ENCODE results near the gene KIF13A.
"Not testable (repeated sequence)": the region's sequence is repeated elsewhere in the genome, so short reads cannot be mapped to it uniquely, and the experiment has no call there.

Gene KIF13A

GRCh38 chr6:17846762-17847161 is 140.7 kb downstream of the KIF13A start:
- DNase-seq (ENCODE audit: low spot score), result no peak

GRCh38 chr6:17845598-17845997 is 141.8 kb downstream of the KIF13A start:
- no peak for DNase-seq (ENCODE audit: low spot score)

- not testable (repeated sequence) for DNase-seq (ENCODE audit: low spot score)
Measured at GRCh38 chr6:17844967-17845366, 142.5 kb downstream of the KIF13A start.

- DNase-seq (ENCODE audit: low spot score), result no peak
Measured at GRCh38 chr6:17842934-17843821, 144.3 kb downstream of the KIF13A start.

GRCh38 chr6:17842014-17842776 is 145.2 kb downstream of the KIF13A start:
- no peak for DNase-seq (ENCODE audit: low spot score)

GRCh38 chr6:17839513-17840223 is 147.8 kb downstream of the KIF13A start:
- no peak for DNase-seq (ENCODE audit: low spot score)

- no peak for DNase-seq (ENCODE audit: low spot score)
Measured at GRCh38 chr6:17836293-17836692, 151.1 kb downstream of the KIF13A start.

GRCh38 chr6:17835784-17836183 is 151.7 kb downstream of the KIF13A start:
- no peak for DNase-seq (ENCODE audit: low spot score)

GRCh38 chr6:17831135-17831534 is 156.3 kb downstream of the KIF13A start:
- no peak for DNase-seq (ENCODE audit: low spot score)

- DNase-seq (ENCODE audit: low spot score), result no peak
Measured at GRCh38 chr6:17829905-17830304, 157.5 kb downstream of the KIF13A start.

GRCh38 chr6:17828149-17828548 is 159.3 kb downstream of the KIF13A start:
- no peak for DNase-seq (ENCODE audit: low spot score)

GRCh38 chr6:17826301-17826700 is 161.1 kb downstream of the KIF13A start:
- no peak for DNase-seq (ENCODE audit: low spot score)

GRCh38 chr6:17820055-17820454 is 167.4 kb downstream of the KIF13A start:
- DNase-seq (ENCODE audit: low spot score), result no peak

GRCh38 chr6:17817763-17818162 is 169.7 kb downstream of the KIF13A start:
- DNase-seq (ENCODE audit: low spot score), result no peak

- DNase-seq (ENCODE audit: low spot score), result no peak
Measured at GRCh38 chr6:17816921-17817611, 170.4 kb downstream of the KIF13A start.

- DNase-seq (ENCODE audit: low spot score), result no peak
Measured at GRCh38 chr6:17813542-17813941, 173.9 kb downstream of the KIF13A start.

- no peak for DNase-seq (ENCODE audit: low spot score)
Measured at GRCh38 chr6:17812311-17812710, 175.1 kb downstream of the KIF13A start.

GRCh38 chr6:17808609-17809008 is 178.8 kb downstream of the KIF13A start:
- DNase-seq (ENCODE audit: low spot score), result no peak

GRCh38 chr6:17807431-17807830 is 180.0 kb downstream of the KIF13A start:
- DNase-seq (ENCODE audit: low spot score), result not testable (repeated sequence)

GRCh38 chr6:17803409-17803808 is 184.0 kb downstream of the KIF13A start:
- DNase-seq (ENCODE audit: low spot score), result no peak

GRCh38 chr6:17798477-17799154 is 188.8 kb downstream of the KIF13A start:
- DNase-seq (ENCODE audit: low spot score), result no peak
